Measurements from ENCODE around the gene MOB3A.
"Not testable (repeated sequence)": the region's sequence is repeated elsewhere in the genome, so short reads cannot be mapped to it uniquely, and the experiment has no call there.

The MOB3A gene

DNA sequence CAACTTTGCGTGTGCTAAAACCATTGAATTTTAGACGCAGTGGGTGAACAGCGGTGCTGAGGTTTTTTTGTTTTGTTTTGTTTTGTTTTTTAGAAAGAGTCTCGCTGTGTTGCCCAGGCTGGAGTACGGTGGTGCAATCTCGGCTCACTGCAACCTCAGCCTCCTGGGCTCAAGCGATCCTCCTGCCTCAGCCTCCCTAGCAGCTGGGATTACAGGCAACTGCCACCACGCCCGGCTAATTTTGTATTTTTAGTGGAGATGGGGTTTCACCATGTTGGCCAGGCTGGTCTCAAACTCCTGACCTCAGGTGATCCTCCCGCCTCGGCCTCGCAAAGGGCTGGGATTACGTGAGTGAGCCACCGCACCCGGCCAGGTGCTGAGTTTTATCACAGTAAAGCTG lies 61.9 kb downstream of the MOB3A start:
- DNase-seq (ENCODE audit: low read depth in 3 of 3) = not testable (repeated sequence)

DNA sequence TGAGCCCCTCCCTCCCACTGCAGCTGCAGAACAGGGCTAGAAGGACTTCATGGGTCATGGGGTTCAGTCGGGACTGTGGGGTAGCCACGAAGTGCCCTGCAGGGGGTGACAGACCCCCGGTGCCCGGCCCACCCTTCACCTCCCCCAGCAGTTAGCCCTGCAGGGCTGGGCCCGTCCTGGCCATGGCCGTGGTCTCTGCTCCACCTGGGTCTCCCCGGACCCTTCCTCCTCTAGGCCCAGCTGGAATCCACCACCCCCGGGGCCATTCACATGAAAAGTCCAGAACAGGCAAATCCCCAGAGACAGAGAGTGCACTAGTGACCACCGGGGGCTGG lies 62.3 kb downstream of the MOB3A start:
- DNase-seq (ENCODE audit: low read depth in 3 of 3) = no peak

DNA sequence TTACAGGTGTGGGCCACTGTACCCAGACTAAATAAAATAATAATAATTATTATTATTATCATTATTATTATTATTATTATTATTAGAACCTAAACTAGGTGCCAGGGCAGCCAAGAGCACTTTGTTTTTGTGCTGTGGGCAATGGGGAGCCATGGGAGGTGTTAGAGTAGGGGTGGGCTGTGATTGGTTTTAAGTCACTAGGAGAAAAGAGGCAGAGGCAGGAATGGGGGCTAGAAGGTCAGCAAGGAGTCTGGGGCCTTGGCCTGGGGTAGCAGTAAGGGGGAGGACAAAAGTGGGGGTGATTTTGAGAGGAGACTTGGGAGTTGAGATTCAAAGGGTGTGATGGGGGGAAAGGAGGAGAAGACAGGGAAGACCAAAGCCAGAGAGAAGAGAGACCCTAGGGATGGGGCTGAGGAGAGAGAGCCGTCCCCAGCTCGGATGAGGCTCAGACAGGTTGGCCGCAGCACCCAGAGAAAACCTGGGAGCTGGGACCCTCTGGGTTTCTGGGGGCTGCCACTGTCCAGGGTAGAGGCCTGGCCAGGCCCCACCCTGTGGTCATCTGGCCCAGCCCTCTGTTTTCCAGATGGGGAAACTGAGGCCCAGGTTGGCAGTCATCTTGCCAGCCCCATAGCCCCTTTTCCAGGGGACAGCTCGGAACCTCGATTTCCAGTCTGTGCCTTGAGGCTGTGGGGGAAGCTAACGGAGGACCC lies 62.9 kb downstream of the MOB3A start:
- no peak for DNase-seq (ENCODE audit: low read depth in 3 of 3)

DNA sequence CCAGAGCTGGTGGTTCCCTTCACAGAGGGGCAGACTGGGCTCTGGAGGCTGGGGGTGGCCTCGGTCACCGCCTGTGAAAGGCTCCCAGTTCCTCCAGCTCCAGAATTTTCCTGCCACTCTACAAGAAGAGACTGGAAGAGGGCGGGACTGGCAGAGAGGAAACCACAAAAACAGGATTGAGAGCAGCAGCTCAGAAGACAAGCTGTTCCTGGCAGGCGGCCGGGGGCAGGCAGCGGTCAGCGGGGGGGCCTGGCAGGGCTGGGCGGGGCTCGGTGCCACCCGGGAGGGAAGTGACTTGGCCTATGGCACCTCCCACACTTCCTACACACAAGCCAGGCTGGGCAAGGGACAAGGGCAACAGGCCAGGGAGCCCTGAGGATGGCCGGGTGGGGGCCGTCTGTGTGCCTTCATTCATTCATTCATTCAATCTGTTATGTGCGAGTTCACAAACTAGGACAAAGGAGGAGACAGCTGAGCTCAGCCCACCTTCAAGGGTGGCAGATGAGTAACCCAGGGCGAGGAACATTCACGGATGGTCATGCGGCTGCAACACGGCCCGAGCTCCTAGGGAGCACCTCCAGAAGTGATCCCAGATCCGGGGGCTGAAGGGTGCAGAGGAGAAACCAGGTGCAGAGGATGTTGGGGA lies 63.7 kb downstream of the MOB3A start:
- no peak for DNase-seq (ENCODE audit: low read depth in 3 of 3)

DNA sequence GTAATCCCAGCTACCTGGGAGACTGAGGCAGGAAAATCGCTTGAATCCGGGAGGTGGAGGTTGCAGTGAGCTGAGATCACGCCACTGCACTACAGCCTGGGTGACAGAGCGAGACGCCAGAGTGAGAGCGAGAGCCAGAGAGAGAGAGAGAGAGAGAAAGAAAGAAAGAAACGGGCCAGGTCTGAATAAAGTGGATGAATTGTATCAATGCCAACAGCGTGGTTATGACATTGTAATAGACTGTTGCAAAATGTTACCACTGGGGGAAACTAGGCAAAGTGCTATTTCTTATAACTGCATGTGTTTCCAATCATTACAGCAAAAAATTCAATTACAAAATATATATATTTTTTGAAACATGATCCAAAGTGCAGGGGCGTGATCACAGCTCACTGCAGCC lies 68.8 kb downstream of the MOB3A start:
- DNase-seq (ENCODE audit: low read depth in 3 of 3) = no peak

DNA sequence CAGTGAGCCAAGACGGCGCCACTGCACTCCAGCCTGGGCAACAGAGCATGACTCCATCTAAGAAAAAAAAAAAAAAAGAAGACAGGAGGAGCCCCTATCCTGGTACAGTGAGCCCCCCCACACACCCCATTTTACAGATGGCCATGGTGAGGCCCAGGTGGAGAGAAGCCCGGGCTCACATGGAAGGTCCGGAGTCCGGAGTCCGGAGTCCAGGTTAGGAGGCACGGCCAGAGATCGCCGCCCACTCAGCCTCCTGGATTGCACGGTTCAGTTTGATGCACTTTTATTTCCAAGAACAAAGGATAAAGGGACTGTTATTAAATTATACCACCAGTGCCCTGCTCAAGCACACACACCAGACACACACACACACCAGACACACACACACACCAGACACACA lies 69.4 kb downstream of the MOB3A start:
- no peak for DNase-seq (ENCODE audit: low read depth in 3 of 3)

DNA sequence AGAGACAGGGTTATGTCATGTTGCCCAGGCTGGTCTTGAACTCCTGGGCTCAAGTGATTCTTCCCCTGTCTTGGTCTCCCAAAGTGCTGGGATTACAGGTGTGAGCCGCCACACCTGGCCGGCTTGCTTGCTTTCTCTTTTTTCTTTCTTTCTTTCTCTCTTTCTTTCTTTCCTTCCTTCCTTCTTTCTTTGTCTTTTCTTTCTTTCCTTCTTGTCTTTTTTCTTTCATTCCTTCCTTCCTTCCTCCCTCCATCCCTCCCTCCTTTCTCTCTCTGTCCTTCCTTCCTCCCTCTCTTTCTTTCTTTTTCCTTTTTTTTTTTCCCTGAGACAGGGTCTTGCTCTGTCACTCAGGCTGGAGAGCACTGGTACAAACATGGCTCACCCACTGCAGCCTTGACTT lies 73.8 kb downstream of the MOB3A start:
- DNase-seq (ENCODE audit: low read depth in 3 of 3) = no peak

DNA sequence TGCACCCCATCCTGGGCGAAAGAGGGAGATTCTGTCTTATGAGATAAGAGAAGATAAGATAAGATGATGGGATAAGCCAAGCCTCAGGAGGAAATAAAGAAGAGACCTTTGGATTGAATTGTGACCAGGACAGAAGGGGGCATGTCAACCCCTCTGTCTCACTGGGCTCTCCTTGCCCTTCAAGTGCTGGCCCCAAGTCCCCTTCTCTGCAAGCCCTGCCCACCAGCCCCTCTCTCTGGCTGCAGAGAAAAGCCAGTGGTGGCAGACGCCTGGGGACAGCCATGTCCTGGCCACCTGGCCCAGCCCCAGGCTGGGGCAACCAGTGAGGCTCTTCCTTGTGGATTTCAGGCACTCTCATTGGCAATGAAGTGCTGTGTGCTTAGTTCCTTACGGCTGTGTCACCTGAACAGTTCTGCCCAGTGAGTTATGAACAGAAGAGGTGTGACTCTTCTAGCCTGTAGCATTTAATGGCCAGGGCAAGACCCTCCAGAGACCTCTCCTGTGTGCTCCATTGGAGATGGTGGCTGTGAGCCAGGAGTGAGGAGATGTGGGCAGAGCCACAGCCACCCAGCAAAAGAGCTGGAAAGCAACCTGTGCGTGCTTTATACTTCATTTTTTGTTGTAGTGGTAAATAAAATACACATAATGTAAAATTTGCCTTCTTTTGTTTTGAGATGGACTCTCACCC lies 74.5 kb downstream of the MOB3A start:
- no peak for DNase-seq (ENCODE audit: low read depth in 3 of 3)

All from stimulated activated CD4-positive, alpha-beta T cell treated with anti-CD3 and anti-CD28 coated beads, TNF-alpha, amount 100 ng/mL, for 24 hours (primary cell).